ENCODE data around the gene GARS1.

The GARS1 gene

GRCh38 chr7:30674420-30674819 is 79.7 kb downstream of the GARS1 start:
- no peak for DNase-seq (ENCODE audit: low read depth)
- H3K4me3 ChIP-seq (ENCODE audit: low read length) = no peak overlapping the region

GRCh38 chr7:30674876-30675275 is 80.2 kb downstream of the GARS1 start:
- H3K4me3 ChIP-seq (ENCODE audit: low read length) = no peak overlapping the region
- TF ChIP-seq CTCF (IDR thresholded peaks at IDR 0.05; ENCODE audit: insufficient read depth, low read depth, low read length, missing control alignments) = no peak
- DNase-seq (ENCODE audit: low read depth) = no peak

More at GRCh38 chr7:30674420-30674819, 79.7 kb downstream of the GARS1 start:
- no peak for TF ChIP-seq CTCF (IDR thresholded peaks at IDR 0.05; ENCODE audit: insufficient read depth, low read depth, low read length, missing control alignments)

GRCh38 chr7:30678805-30679204 is 84.1 kb downstream of the GARS1 start:
- no peak for TF ChIP-seq CTCF (IDR thresholded peaks at IDR 0.05; ENCODE audit: insufficient read depth, low read depth, low read length, missing control alignments)
- no peak for DNase-seq (ENCODE audit: low read depth)
- no peak overlapping the region for H3K4me3 ChIP-seq (ENCODE audit: low read length)

GRCh38 chr7:30679664-30680063 is 85.0 kb downstream of the GARS1 start:
- H3K4me3 ChIP-seq (ENCODE audit: low read length) = no peak overlapping the region
- no peak for DNase-seq (ENCODE audit: low read depth)
- no peak for TF ChIP-seq CTCF (IDR thresholded peaks at IDR 0.05; ENCODE audit: insufficient read depth, low read depth, low read length, missing control alignments)

GRCh38 chr7:30681331-30681797 is 86.7 kb downstream of the GARS1 start:
- H3K4me3 ChIP-seq (ENCODE audit: low read length) = no peak overlapping the region
- no peak for TF ChIP-seq CTCF (IDR thresholded peaks at IDR 0.05; ENCODE audit: insufficient read depth, low read depth, low read length, missing control alignments)
- DNase-seq (ENCODE audit: low read depth) = no peak

- TF ChIP-seq CTCF (IDR thresholded peaks at IDR 0.05; ENCODE audit: insufficient read depth, low read depth, low read length, missing control alignments) = no peak
- H3K4me3 ChIP-seq (ENCODE audit: low read length) = no peak overlapping the region
- no peak for DNase-seq (ENCODE audit: low read depth)
Observed at GRCh38 chr7:30681815-30682211, 87.1 kb downstream of the GARS1 start.
